ENCODE data around the gene CEACAM7. TPM values are rescaled to one million over a fixed set of nuclear protein-coding genes. Genes with fewer than 3 reads are reported as not detected.
A peak's percentile ranks its signal among the peaks of the same experiment; 100 is the strongest.

The CEACAM7 gene
- total and polyA plus RNA-seq, 7 donors: 0.49 to 1,079 (median 142) TPM; not detected in 1

- Histone ChIP-seq H3K27me3 (peaks cover 0 to 36% (median 12%) of the 10 kb centered on the region in 3 donors), H3K4me3 (peak overlapping the region in 1 of 4 donors; percentile 31)
Measured at GRCh38 chr19:41706741-41707501, 18.9 kb upstream of the CEACAM7 start.

GRCh38 chr19:41705393-41706174 is 17.5 kb upstream of the CEACAM7 start:
- Histone ChIP-seq H3K27me3 (peaks cover 0 to 36% (median 12%) of the 10 kb centered on the region in 3 donors), H3K4me1 (no peaks in the 10 kb centered on the region), H3K4me3 (no peak overlapping the region), H3K27ac (no peak overlapping the region), H3K36me3 (no peaks in the 10 kb centered on the region), H3K9me3 (no peaks in the 10 kb centered on the region)
- no peak for DNase-seq
- no peak for TF ChIP-seq POLR2A (IDR thresholded peaks at IDR 0.05)
- TF ChIP-seq, protein P1, sequence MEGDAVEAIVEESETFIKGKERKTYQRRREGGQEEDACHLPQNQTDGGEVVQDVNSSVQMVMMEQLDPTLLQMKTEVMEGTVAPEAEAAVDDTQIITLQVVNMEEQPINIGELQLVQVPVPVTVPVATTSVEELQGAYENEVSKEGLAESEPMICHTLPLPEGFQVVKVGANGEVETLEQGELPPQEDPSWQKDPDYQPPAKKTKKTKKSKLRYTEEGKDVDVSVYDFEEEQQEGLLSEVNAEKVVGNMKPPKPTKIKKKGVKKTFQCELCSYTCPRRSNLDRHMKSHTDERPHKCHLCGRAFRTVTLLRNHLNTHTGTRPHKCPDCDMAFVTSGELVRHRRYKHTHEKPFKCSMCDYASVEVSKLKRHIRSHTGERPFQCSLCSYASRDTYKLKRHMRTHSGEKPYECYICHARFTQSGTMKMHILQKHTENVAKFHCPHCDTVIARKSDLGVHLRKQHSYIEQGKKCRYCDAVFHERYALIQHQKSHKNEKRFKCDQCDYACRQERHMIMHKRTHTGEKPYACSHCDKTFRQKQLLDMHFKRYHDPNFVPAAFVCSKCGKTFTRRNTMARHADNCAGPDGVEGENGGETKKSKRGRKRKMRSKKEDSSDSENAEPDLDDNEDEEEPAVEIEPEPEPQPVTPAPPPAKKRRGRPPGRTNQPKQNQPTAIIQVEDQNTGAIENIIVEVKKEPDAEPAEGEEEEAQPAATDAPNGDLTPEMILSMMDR (IDR thresholded peaks at IDR 0.05): no peak
- TF ChIP-seq EP300 (IDR thresholded peaks at IDR 0.05): no peak
- no peak for TF ChIP-seq POLR2AphosphoS5 (IDR thresholded peaks at IDR 0.05)
- WGBS, 2 donors: 52 to 59% methylated on average over 10 of the region's 10 CpGs
- intact Hi-C loops (cut with DNase I): loop anchor here (2.0 kb wide), 2 partner anchors 39 to 49 kb away; partner anchors contain the start of gene CEACAM6

More at GRCh38 chr19:41706741-41707501, 18.9 kb upstream of the CEACAM7 start:
- no peaks in the 10 kb centered on the region for H3K4me1 ChIP-seq
- 6 to 13% methylated on average over 26 of the region's 26 CpGs for WGBS, 2 donors
- DNase-seq: no peak
- H3K9me3 ChIP-seq: no peaks in the 10 kb centered on the region
- TF ChIP-seq, protein P1 (IDR thresholded peaks at IDR 0.05): peak; percentile 58 to 99 (median 82)
- TF ChIP-seq EP300 (IDR thresholded peaks at IDR 0.05): no peak
- no peaks in the 10 kb centered on the region for H3K36me3 ChIP-seq
- H3K27ac ChIP-seq: no peak overlapping the region
- intact Hi-C loops (cut with DNase I): loop anchor here (2.0 kb wide), 2 partner anchors 38 to 48 kb away; partner anchors contain the start of gene CEACAM6

DNA sequence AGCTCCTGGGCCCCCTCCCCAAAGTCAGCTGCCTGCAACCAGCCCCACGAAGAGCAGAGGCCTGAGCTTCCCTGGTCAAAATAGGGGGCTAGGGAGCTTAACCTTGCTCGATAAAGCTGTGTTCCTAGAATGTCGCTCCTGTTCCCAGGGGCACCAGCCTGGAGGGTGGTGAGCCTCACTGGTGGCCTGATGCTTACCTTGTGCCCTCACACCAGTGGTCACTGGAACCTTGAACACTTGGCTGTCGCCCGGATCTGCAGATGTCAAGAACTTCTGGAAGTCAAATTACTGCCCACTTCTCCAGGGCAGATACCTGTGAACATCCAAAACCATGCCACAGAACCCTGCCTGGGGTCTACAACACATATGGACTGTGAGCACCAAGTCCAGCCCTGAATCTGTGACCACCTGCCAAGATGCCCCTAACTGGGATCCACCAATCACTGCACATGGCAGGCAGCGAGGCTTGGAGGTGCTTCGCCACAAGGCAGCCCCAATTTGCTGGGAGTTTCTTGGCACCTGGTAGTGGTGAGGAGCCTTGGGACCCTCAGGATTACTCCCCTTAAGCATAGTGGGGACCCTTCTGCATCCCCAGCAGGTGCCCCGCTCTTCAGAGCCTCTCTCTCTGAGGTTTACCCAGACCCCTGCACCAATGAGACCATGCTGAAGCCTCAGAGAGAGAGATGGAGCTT is 15.7 kb upstream of the CEACAM7 start:
- TF ChIP-seq, protein P1 (IDR thresholded peaks at IDR 0.05): no peak
- TF ChIP-seq EP300 (IDR thresholded peaks at IDR 0.05) (no peak), POLR2AphosphoS5 (IDR thresholded peaks at IDR 0.05) (no peak), POLR2A (IDR thresholded peaks at IDR 0.05) (no peak)
- Histone ChIP-seq H3K36me3 (no peaks in the 10 kb centered on the region), H3K27ac (no peak overlapping the region), H3K9me3 (no peaks in the 10 kb centered on the region), H3K27me3 (peaks cover 0 to 36% (median 12%) of the 10 kb centered on the region in 3 donors), H3K4me1 (no peaks in the 10 kb centered on the region), H3K4me3 (no peak overlapping the region)
- intact Hi-C loops (cut with DNase I): no loop called here
- 82 to 91% methylated on average over 8 of the region's 8 CpGs for WGBS, 2 donors
- DNase-seq: peak; percentile 30

- Histone ChIP-seq H3K27me3 (peaks cover 0 to 26% (median 6%) of the 10 kb centered on the region in 3 donors), H3K27ac (no peak overlapping the region), H3K4me1 (no peaks in the 10 kb centered on the region), H3K36me3 (no peaks in the 10 kb centered on the region), H3K9me3 (no peaks in the 10 kb centered on the region), H3K4me3 (no peak overlapping the region)
- WGBS, 2 donors: 72 to 86% methylated on average over 3 of the region's 3 CpGs
- TF ChIP-seq EP300 (IDR thresholded peaks at IDR 0.05) (no peak), POLR2A (IDR thresholded peaks at IDR 0.05) (no peak), POLR2AphosphoS5 (IDR thresholded peaks at IDR 0.05) (no peak)
- TF ChIP-seq, protein P1 (IDR thresholded peaks at IDR 0.05): no peak
- intact Hi-C loops (cut with DNase I): no loop called here
- DNase-seq: no peak
Measured at GRCh38 chr19:41702171-41702651, 14.1 kb upstream of the CEACAM7 start.

Measured in sigmoid colon (tissue), 7 donors.